HG02623 (cell line): ENCODE data around the gene MEAF6.
"Not testable (repeated sequence)": the region's sequence is repeated elsewhere in the genome, so short reads cannot be mapped to it uniquely, and the experiment has no call there.

ENCODE experiments used
- ATAC-seq: cut with Tn5 transposase; IDR thresholded peaks from one replicate; pipeline ENCODE4 v1.9.1; 2021; ENCODE audit warnings: moderate library complexity; ENCODE audit not compliant: unreplicated experiment

MEAF6 gene

GRCh38 chr1:37532418-37533156, 18.0 kb upstream of the MEAF6 start:
- not testable (repeated sequence) for ATAC-seq

- not testable (repeated sequence) for ATAC-seq
These were observed 15.3 kb upstream of the MEAF6 start for GRCh38 chr1:37529888-37530287.

- ATAC-seq: no peak
These were observed 5.0 kb upstream of the MEAF6 start for GRCh38 chr1:37519613-37520012.

- not testable (repeated sequence) for ATAC-seq
These were observed 4.4 kb upstream of the MEAF6 start for GRCh38 chr1:37518929-37519328.

- not testable (repeated sequence) for ATAC-seq
These were observed 3.7 kb upstream of the MEAF6 start for GRCh38 chr1:37518241-37518640.

GRCh38 chr1:37517569-37517968, 3.0 kb upstream of the MEAF6 start:
- ATAC-seq: no peak

GRCh38 chr1:37515185-37516034, 844 bp upstream of the MEAF6 start:
- no peak for ATAC-seq

GRCh38 chr1:37513795-37514349, 694 bp downstream of the MEAF6 start:
- ATAC-seq: no peak

- ATAC-seq: no peak
These were observed 5.4 kb downstream of the MEAF6 start for GRCh38 chr1:37509181-37509580.

GRCh38 chr1:37506740-37507139, 7.8 kb downstream of the MEAF6 start:
- ATAC-seq: no peak

- ATAC-seq: not testable (repeated sequence)
These were observed 11.8 kb downstream of the MEAF6 start for GRCh38 chr1:37502791-37503190.

- ATAC-seq: no peak
These were observed 12.5 kb downstream of the MEAF6 start for GRCh38 chr1:37502104-37502503.

GRCh38 chr1:37501661-37502060, 12.9 kb downstream of the MEAF6 start:
- ATAC-seq: no peak

- no peak for ATAC-seq
These were observed 15.5 kb downstream of the MEAF6 start for GRCh38 chr1:37498872-37499617.

GRCh38 chr1:37497832-37498231, 16.7 kb downstream of the MEAF6 start:
- ATAC-seq: no peak

- ATAC-seq: no peak
These were observed 18.7 kb downstream of the MEAF6 start for GRCh38 chr1:37495875-37496274.

GRCh38 chr1:37493336-37494098, 21.0 kb downstream of the MEAF6 start:
- no peak for ATAC-seq

- no peak for ATAC-seq
These were observed 27.0 kb downstream of the MEAF6 start for GRCh38 chr1:37487619-37487984.

GRCh38 chr1:37486680-37487618, 27.6 kb downstream of the MEAF6 start:
- ATAC-seq: no peak
